Mesendoderm (in vitro differentiated cells): ENCODE results near the gene LMLN.
"Not testable (repeated sequence)": the region's sequence is repeated elsewhere in the genome, so short reads cannot be mapped to it uniquely, and the experiment has no call there.

Source experiments
- DNase-seq: peaks from one replicate; pipeline ENCODE4 v3.0.0; 2013
- H2AK5ac ChIP-seq: 2 replicates; pipeline ENCODE4 v1.6.1; 2013; ENCODE audit warnings: low read length, inconsistent platforms
- H2BK120ac ChIP-seq: 2 replicates; pipeline ENCODE4 v1.6.1; 2013; ENCODE audit warnings: low read depth, mild to moderate bottlenecking, low read length, moderate library complexity, mixed read lengths
- H2BK15ac ChIP-seq: replicated peaks from 2 replicates; pipeline ENCODE4 v1.6.1; 2013; ENCODE audit warnings: low read depth, mild to moderate bottlenecking, moderate library complexity
- H2BK5ac ChIP-seq: 2 replicates; pipeline ENCODE4 v1.6.1; 2013; ENCODE audit warnings: low read length, inconsistent platforms
- H3K18ac ChIP-seq: 2 replicates; pipeline ENCODE4 v1.6.1; 2013; ENCODE audit warnings: mild to moderate bottlenecking, low read length, mixed read lengths
- H3K23ac ChIP-seq: one replicate; pipeline ENCODE4 v1.6.1; 2013; ENCODE audit warnings: low read length
- H3K27ac ChIP-seq: 2 replicates; pipeline ENCODE4 v1.5.1; 2013; ENCODE audit warnings: low read depth, mild to moderate bottlenecking, inconsistent platforms, low read length, moderate library complexity
- H3K27me3 ChIP-seq: 2 replicates; pipeline ENCODE4 v1.6.1; 2013; ENCODE audit warnings: low read length, control low read depth, mild to moderate bottlenecking, inconsistent platforms; ENCODE audit not compliant: insufficient read depth, poor library complexity
- H3K36me3 ChIP-seq: 2 replicates; pipeline ENCODE4 v1.6.1; 2013; ENCODE audit warnings: low read length, inconsistent platforms; ENCODE audit not compliant: control insufficient read depth, insufficient read depth
- H3K4ac ChIP-seq: one replicate; pipeline ENCODE4 v1.6.1; 2013; ENCODE audit warnings: low read depth, mild to moderate bottlenecking, low read length, moderate library complexity
- H3K4me1 ChIP-seq: 2 replicates; pipeline ENCODE4 v1.6.1; 2013; ENCODE audit warnings: low read depth, low read length, inconsistent platforms; ENCODE audit not compliant: control insufficient read depth
- H3K4me2 ChIP-seq: 2 replicates; pipeline ENCODE4 v1.6.1; 2013; ENCODE audit warnings: low read length
- H3K4me3 ChIP-seq: 2 replicates; pipeline ENCODE4 v1.5.1; 2013; ENCODE audit warnings: mild to moderate bottlenecking, low read length
- H3K56ac ChIP-seq: one replicate; pipeline ENCODE4 v1.6.1; 2013; ENCODE audit warnings: low read length
- H3K79me1 ChIP-seq: 2 replicates; pipeline ENCODE4 v1.6.1; 2013; ENCODE audit warnings: low read length, inconsistent platforms
- H3K79me2 ChIP-seq: 2 replicates; pipeline ENCODE4 v1.6.1; 2013; ENCODE audit warnings: mild to moderate bottlenecking, low read length; ENCODE audit not compliant: control insufficient read depth, insufficient read depth
- H3K9ac ChIP-seq: 2 replicates; pipeline ENCODE4 v1.6.1; 2013; ENCODE audit warnings: low read length, inconsistent platforms
- H4K5ac ChIP-seq: one replicate; pipeline ENCODE4 v1.6.1; 2013; ENCODE audit warnings: low read length
- H4K8ac ChIP-seq: one replicate; pipeline ENCODE4 v1.6.1; 2013; ENCODE audit warnings: low read depth, mild to moderate bottlenecking, control low read depth, low read length, moderate library complexity
- WGBS: extraction: QIAGEN DNeasy Blood & Tissue Kit; methylation state at CpG from one replicate; pipeline ENCODE4 v1.1.7; 2013; ENCODE audit warnings: low lambda C conversion rate, missing lambda C conversion rate; ENCODE audit not compliant: insufficient coverage; ENCODE audit errors: extremely low coverage; 5-methylcytosine and 5-hydroxymethylcytosine counted together

The LMLN gene

DNA sequence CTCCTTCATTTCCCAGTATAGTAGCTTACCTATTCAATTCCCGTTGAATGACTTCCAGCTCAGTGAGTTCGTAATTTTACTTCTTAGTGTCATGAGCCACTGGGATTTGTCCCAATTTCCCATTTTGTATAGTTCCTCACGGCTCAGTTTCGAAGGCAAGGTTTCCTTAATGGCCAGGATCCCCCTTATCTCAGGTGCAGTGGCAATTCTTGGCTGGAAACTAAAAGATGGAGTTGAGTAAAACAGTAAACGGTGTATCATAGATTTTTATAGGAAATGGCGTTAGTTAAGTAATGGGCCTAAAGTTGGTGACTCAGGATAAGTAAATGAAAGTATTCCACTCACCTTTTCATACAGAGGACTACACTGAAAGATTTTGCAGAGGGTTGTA is 522 bp upstream of the LMLN start:
- H3K4me2 ChIP-seq: peak overlapping the region; percentile 47
- no peak overlapping the region for H2BK5ac ChIP-seq
- no peak overlapping the region for H3K18ac ChIP-seq
- H2BK120ac ChIP-seq: no peak overlapping the region
- peak overlapping the region; percentile 57 for H3K56ac ChIP-seq
- peak overlapping the region; percentile 50 for H3K9ac ChIP-seq
- peaks cover 2% of the 10 kb centered on the region for H3K36me3 ChIP-seq
- no CpG with 5 or more reads among the region's 6 CpGs for WGBS
- no peak overlapping the region for H3K4ac ChIP-seq
- H4K5ac ChIP-seq: no peak overlapping the region
- DNase-seq: no peak
- H3K4me3 ChIP-seq: no peak overlapping the region
- H3K79me1 ChIP-seq: no peaks in the 10 kb centered on the region
- peaks cover 4% of the 10 kb centered on the region for H3K4me1 ChIP-seq
- H2AK5ac ChIP-seq: no peak overlapping the region
- H3K23ac ChIP-seq: no peak overlapping the region
- H3K27me3 ChIP-seq: no peaks in the 10 kb centered on the region
- H3K27ac ChIP-seq: no peak overlapping the region
- H4K8ac ChIP-seq: no peak overlapping the region
- no peaks in the 10 kb centered on the region for H3K79me2 ChIP-seq
- H2BK15ac ChIP-seq: no peak overlapping the region

GRCh38 chr3:197960694-197961581 is 921 bp downstream of the LMLN start:
- Histone ChIP-seq H4K8ac (no peak overlapping the region), H3K36me3 (no peaks in the 10 kb centered on the region), H2BK15ac (no peak overlapping the region), H3K4me3 (peak overlapping the region; percentile 20), H2AK5ac (no peak overlapping the region), H3K4me2 (peak overlapping the region; percentile 86), H3K9ac (peak overlapping the region; percentile 75), H3K4ac (no peak overlapping the region), H3K79me1 (no peaks in the 10 kb centered on the region), H3K79me2 (no peaks in the 10 kb centered on the region), H3K27me3 (no peaks in the 10 kb centered on the region), H2BK5ac (no peak overlapping the region), H3K27ac (no peak overlapping the region), H2BK120ac (no peak overlapping the region), H4K5ac (no peak overlapping the region), H3K4me1 (peaks cover 4% of the 10 kb centered on the region), H3K18ac (no peak overlapping the region), H3K56ac (peak overlapping the region; percentile 79), H3K23ac (no peak overlapping the region)
- no peak for DNase-seq
- WGBS: no CpG with 5 or more reads among the region's 23 CpGs

GRCh38 chr3:197961582-197961945 is 1.5 kb downstream of the LMLN start:
- H3K9ac ChIP-seq: no peak overlapping the region
- H2BK15ac ChIP-seq: no peak overlapping the region
- H3K18ac ChIP-seq: no peak overlapping the region
- H3K4ac ChIP-seq: no peak overlapping the region
- no peaks in the 10 kb centered on the region for H3K36me3 ChIP-seq
- H4K8ac ChIP-seq: no peak overlapping the region
- no peaks in the 10 kb centered on the region for H3K79me2 ChIP-seq
- H2BK120ac ChIP-seq: no peak overlapping the region
- H3K4me2 ChIP-seq: no peak overlapping the region
- H3K79me1 ChIP-seq: no peaks in the 10 kb centered on the region
- no peak overlapping the region for H4K5ac ChIP-seq
- H3K23ac ChIP-seq: no peak overlapping the region
- H3K27ac ChIP-seq: no peak overlapping the region
- no peak for DNase-seq
- H3K4me3 ChIP-seq: no peak overlapping the region
- peaks cover 4% of the 10 kb centered on the region for H3K4me1 ChIP-seq
- H3K27me3 ChIP-seq: no peaks in the 10 kb centered on the region
- H2AK5ac ChIP-seq: no peak overlapping the region
- H3K56ac ChIP-seq: no peak overlapping the region
- no CpG with 5 or more reads among the region's 9 CpGs for WGBS
- H2BK5ac ChIP-seq: no peak overlapping the region

- Histone ChIP-seq H3K79me1 (no peaks in the 10 kb centered on the region), H3K4me2 (no peak overlapping the region), H3K27me3 (no peaks in the 10 kb centered on the region), H2BK120ac (no peak overlapping the region), H3K4ac (no peak overlapping the region), H3K79me2 (no peaks in the 10 kb centered on the region), H3K36me3 (no peaks in the 10 kb centered on the region), H2AK5ac (no peak overlapping the region), H3K4me3 (no peak overlapping the region), H3K27ac (no peak overlapping the region), H3K18ac (no peak overlapping the region), H3K4me1 (peaks cover 4% of the 10 kb centered on the region), H2BK5ac (no peak overlapping the region), H4K5ac (no peak overlapping the region), H3K56ac (no peak overlapping the region), H2BK15ac (no peak overlapping the region), H3K9ac (no peak overlapping the region), H4K8ac (no peak overlapping the region), H3K23ac (no peak overlapping the region)
- no peak for DNase-seq
- no CpG with 5 or more reads among the region's 5 CpGs for WGBS
Observed at GRCh38 chr3:197963019-197963637, 3.1 kb downstream of the LMLN start.

- H3K4me3 ChIP-seq, H2AK5ac ChIP-seq, H3K23ac ChIP-seq, H3K56ac ChIP-seq, H3K79me2 ChIP-seq, H3K18ac ChIP-seq, DNase-seq, H3K4me1 ChIP-seq, H3K36me3 ChIP-seq, H3K4ac ChIP-seq, H3K79me1 ChIP-seq, H3K27me3 ChIP-seq, H3K9ac ChIP-seq, H2BK120ac ChIP-seq, H2BK15ac ChIP-seq, H4K5ac ChIP-seq, H4K8ac ChIP-seq, H3K27ac ChIP-seq, H2BK5ac ChIP-seq, H3K4me2 ChIP-seq: not testable (repeated sequence)
- WGBS: no CpG with 5 or more reads among the region's 8 CpGs
Observed at GRCh38 chr3:197967337-197967989, 7.4 kb downstream of the LMLN start.
